Osteocyte (in vitro differentiated cells): ENCODE measurements around the gene SNX19. TPM values are rescaled to one million over a fixed set of nuclear protein-coding genes. Genes with fewer than 3 reads are reported as not detected.
A peak's percentile ranks its signal among the peaks of the same experiment; 100 is the strongest.

Experiments
- DNase-seq: peaks from one replicate; pipeline ENCODE4 v3.0.0; 2021; ENCODE audit warnings: mixed read lengths; ENCODE audit not compliant: unreplicated experiment; ENCODE audit errors: extremely low spot score
- H3K27ac Mint-ChIP-seq: one replicate; pipeline ENCODE4 v1.8.0; 2021; ENCODE audit warnings: mild to moderate bottlenecking, mixed read lengths; ENCODE audit not compliant: unreplicated experiment
- H3K27me3 Mint-ChIP-seq: one replicate; pipeline ENCODE4 v1.8.0; 2021; ENCODE audit warnings: mixed read lengths; ENCODE audit not compliant: unreplicated experiment
- H3K36me3 Mint-ChIP-seq: one replicate; pipeline ENCODE4 v1.8.0; 2021; ENCODE audit warnings: mixed read lengths; ENCODE audit not compliant: unreplicated experiment
- H3K4me1 Mint-ChIP-seq: one replicate; pipeline ENCODE4 v1.8.0; 2021; ENCODE audit warnings: mixed read lengths; ENCODE audit not compliant: unreplicated experiment
- H3K4me3 Mint-ChIP-seq: one replicate; pipeline ENCODE4 v1.8.0; 2021; ENCODE audit warnings: mild to moderate bottlenecking, moderate library complexity, mixed read lengths; ENCODE audit not compliant: unreplicated experiment
- H3K9me3 Mint-ChIP-seq: one replicate; pipeline ENCODE4 v1.8.0; 2021; ENCODE audit warnings: mixed read lengths; ENCODE audit not compliant: unreplicated experiment
- CTCF ChIP-seq: fragments of 200-600 bp; sonication (generic); IDR thresholded peaks from 2 replicates; pipeline ENCODE4 v1.5.0; 2021; ENCODE audit warnings: antibody characterized with exemption, mild to moderate bottlenecking, moderate library complexity
- total RNA-seq: library from RNA; stranded (reverse); gene quantifications from 2 replicates; pipeline ENCODE4 v1.2.1, GENCODE V29; 2021

The SNX19 gene
- total RNA-seq, 1 donor from 2014 or later, result 68.4 TPM

GRCh38 chr11:130906616-130907015 is 9.7 kb downstream of the SNX19 start:
- no peak for TF ChIP-seq CTCF
- peaks cover 60% of the 10 kb centered on the region for H3K36me3 Mint-ChIP-seq
- H3K27me3 Mint-ChIP-seq, result no peaks in the 10 kb centered on the region
- DNase-seq, result no peak
- H3K4me1 Mint-ChIP-seq, result peaks cover 8% of the 10 kb centered on the region
- H3K9me3 Mint-ChIP-seq, result no peaks in the 10 kb centered on the region
- no peak overlapping the region for H3K4me3 Mint-ChIP-seq
- no peak overlapping the region for H3K27ac Mint-ChIP-seq

- DNase-seq, result no peak
- H3K27me3 Mint-ChIP-seq, result no peaks in the 10 kb centered on the region
Observed at GRCh38 chr11:130905512-130905911, 10.8 kb downstream of the SNX19 start.

GRCh38 chr11:130904380-130904779 is 11.9 kb downstream of the SNX19 start:
- no peak for DNase-seq
- peaks cover 5% of the 10 kb centered on the region for H3K4me1 Mint-ChIP-seq
- no peaks in the 10 kb centered on the region for H3K27me3 Mint-ChIP-seq
- H3K9me3 Mint-ChIP-seq, result no peaks in the 10 kb centered on the region
- no peak overlapping the region for H3K4me3 Mint-ChIP-seq
- no peak overlapping the region for H3K27ac Mint-ChIP-seq
- H3K36me3 Mint-ChIP-seq, result peaks cover 62% of the 10 kb centered on the region
- TF ChIP-seq CTCF, result peak; percentile 49

More at GRCh38 chr11:130905512-130905911, 10.8 kb downstream of the SNX19 start:
- Mint-ChIP-seq H3K36me3 (peaks cover 63% of the 10 kb centered on the region), H3K27ac (no peak overlapping the region), H3K4me1 (peaks cover 8% of the 10 kb centered on the region), H3K9me3 (no peaks in the 10 kb centered on the region), H3K4me3 (no peak overlapping the region)
- TF ChIP-seq CTCF, result no peak

- H3K27me3 Mint-ChIP-seq, result no peaks in the 10 kb centered on the region
- TF ChIP-seq CTCF, result no peak
- no peak for DNase-seq
- H3K27ac Mint-ChIP-seq, result no peak overlapping the region
- no peaks in the 10 kb centered on the region for H3K9me3 Mint-ChIP-seq
- no peak overlapping the region for H3K4me3 Mint-ChIP-seq
- peaks cover 64% of the 10 kb centered on the region for H3K36me3 Mint-ChIP-seq
- no peaks in the 10 kb centered on the region for H3K4me1 Mint-ChIP-seq
Observed at GRCh38 chr11:130902380-130902779, 13.9 kb downstream of the SNX19 start.

- Mint-ChIP-seq H3K27ac (no peak overlapping the region), H3K27me3 (no peaks in the 10 kb centered on the region), H3K4me1 (peaks cover 3% of the 10 kb centered on the region), H3K9me3 (no peaks in the 10 kb centered on the region), H3K36me3 (peaks cover 53% of the 10 kb centered on the region), H3K4me3 (no peak overlapping the region)
- TF ChIP-seq CTCF, result no peak
- no peak for DNase-seq
Observed at GRCh38 chr11:130899106-130899505, 17.2 kb downstream of the SNX19 start.
